ENCODE results near the gene PARM1. TPM values are rescaled to one million over a fixed set of nuclear protein-coding genes. Genes with fewer than 3 reads are reported as not detected.

The PARM1 gene
- total RNA-seq, 2 donors from 2014 or later, result 88.9 to 231 TPM

DNA sequence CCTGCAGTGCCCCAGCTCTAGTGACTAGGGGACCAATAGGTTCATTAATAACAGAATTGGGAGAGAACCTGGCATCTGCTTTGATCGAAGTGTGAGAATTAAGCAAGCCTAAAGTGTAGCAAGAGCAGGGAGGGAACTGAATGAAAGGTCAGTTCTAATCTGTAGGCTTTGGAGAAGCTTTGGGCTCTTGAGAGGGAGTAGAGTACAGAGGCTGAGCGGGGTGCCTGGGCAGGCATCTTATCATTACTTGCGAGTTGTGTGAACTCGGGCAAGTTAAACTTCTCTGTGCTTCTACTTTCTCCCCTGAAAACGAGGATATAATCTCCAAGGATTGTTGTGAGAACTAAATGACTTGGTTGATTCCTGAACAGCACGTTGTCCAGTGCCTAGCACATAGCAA, 906 bp upstream of the PARM1 start:
- no peaks in the 10 kb centered on the region for H3K27me3 ChIP-seq
- no peaks in the 10 kb centered on the region for H3K9me3 ChIP-seq
- no peak overlapping the region for H3K4me3 ChIP-seq
- no peak for DNase-seq (ENCODE audit: low spot score)
- H3K27ac ChIP-seq, result peak overlapping the region in 1 of 2 donors; percentile 53
- peaks cover 0 to 8% of the 10 kb centered on the region in 2 donors for H3K4me1 ChIP-seq
- H3K36me3 ChIP-seq, result no peaks in the 10 kb centered on the region
- TF ChIP-seq, protein P1, sequence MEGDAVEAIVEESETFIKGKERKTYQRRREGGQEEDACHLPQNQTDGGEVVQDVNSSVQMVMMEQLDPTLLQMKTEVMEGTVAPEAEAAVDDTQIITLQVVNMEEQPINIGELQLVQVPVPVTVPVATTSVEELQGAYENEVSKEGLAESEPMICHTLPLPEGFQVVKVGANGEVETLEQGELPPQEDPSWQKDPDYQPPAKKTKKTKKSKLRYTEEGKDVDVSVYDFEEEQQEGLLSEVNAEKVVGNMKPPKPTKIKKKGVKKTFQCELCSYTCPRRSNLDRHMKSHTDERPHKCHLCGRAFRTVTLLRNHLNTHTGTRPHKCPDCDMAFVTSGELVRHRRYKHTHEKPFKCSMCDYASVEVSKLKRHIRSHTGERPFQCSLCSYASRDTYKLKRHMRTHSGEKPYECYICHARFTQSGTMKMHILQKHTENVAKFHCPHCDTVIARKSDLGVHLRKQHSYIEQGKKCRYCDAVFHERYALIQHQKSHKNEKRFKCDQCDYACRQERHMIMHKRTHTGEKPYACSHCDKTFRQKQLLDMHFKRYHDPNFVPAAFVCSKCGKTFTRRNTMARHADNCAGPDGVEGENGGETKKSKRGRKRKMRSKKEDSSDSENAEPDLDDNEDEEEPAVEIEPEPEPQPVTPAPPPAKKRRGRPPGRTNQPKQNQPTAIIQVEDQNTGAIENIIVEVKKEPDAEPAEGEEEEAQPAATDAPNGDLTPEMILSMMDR (IDR thresholded peaks at IDR 0.05), result no peak

DNA sequence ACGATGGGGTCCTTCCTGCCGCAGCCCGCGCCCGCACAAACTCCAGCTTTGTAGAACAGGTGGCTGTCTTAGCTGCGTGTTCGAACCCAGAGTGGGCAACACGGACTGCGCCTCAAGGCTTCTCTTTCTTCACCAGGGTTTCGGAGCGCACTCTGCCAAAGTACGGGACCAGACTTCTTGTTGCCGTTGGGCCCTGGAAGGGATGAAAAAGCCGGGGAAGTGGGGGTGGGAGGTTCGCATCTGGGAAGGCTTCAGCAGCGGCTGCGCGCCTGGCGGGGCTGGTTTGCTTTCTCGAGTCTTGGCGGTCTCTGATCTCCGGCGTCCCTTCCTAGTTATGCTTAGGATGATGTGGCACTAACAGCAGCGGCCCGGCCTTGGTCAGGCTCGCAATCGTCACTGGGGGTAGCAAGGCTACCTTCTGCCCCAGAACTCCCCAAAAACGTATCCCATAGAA, 673 bp downstream of the PARM1 start:
- Histone ChIP-seq H3K27me3 (no peaks in the 10 kb centered on the region), H3K9me3 (no peaks in the 10 kb centered on the region), H3K4me3 (peak overlapping the region; percentile 58 to 72), H3K27ac (peak overlapping the region; percentile 88 to 92), H3K36me3 (no peaks in the 10 kb centered on the region), H3K4me1 (peaks cover 0 to 8% of the 10 kb centered on the region in 2 donors)
- no peak for DNase-seq (ENCODE audit: low spot score)
- TF ChIP-seq, protein P1 (IDR thresholded peaks at IDR 0.05), result no peak

- Histone ChIP-seq H3K4me1 (peaks cover 0 to 12% of the 10 kb centered on the region in 2 donors), H3K36me3 (no peaks in the 10 kb centered on the region), H3K4me3 (peak overlapping the region; percentile 58 to 72), H3K27me3 (no peaks in the 10 kb centered on the region), H3K27ac (peak overlapping the region; percentile 88 to 92), H3K9me3 (no peaks in the 10 kb centered on the region)
- no peak for DNase-seq (ENCODE audit: low spot score)
- TF ChIP-seq, protein P1 (IDR thresholded peaks at IDR 0.05), result no peak
Measured at GRCh38 chr4:74934016-74934831, 1.3 kb downstream of the PARM1 start.

DNA sequence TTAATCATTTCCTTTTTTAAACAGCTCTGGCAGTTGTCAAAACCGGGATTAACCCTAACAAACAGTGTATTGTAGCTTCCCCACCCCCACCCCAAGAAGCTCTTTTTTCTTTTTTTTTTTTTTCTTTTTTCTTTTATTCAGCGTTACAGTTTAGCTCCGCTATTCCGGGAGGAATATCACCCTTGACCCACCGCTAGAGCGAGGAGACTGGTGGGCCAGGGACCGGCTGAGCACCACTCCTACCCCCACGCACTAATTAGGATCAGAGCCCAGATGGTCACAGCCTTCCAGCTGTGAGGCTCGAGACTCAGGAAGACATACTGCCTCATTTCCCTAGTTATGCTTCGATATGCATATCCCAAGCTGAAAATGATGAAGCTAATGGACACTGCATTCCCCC, 2.0 kb downstream of the PARM1 start:
- TF ChIP-seq, protein P1 (IDR thresholded peaks at IDR 0.05), result no peak
- Histone ChIP-seq H3K27me3 (no peaks in the 10 kb centered on the region), H3K9me3 (no peaks in the 10 kb centered on the region), H3K27ac (peak overlapping the region; percentile 88 to 92), H3K36me3 (no peaks in the 10 kb centered on the region), H3K4me3 (peak overlapping the region; percentile 58 to 72), H3K4me1 (peaks cover 0 to 14% of the 10 kb centered on the region in 2 donors)
- DNase-seq (ENCODE audit: low spot score), result no peak

- no peaks in the 10 kb centered on the region for H3K36me3 ChIP-seq
- DNase-seq (ENCODE audit: low spot score), result no peak
- H3K27me3 ChIP-seq, result no peaks in the 10 kb centered on the region
- no peak overlapping the region for H3K27ac ChIP-seq
- H3K9me3 ChIP-seq, result no peaks in the 10 kb centered on the region
- TF ChIP-seq, protein P1 (IDR thresholded peaks at IDR 0.05), result no peak
- peaks cover 0 to 19% of the 10 kb centered on the region in 2 donors for H3K4me1 ChIP-seq
- H3K4me3 ChIP-seq, result no peak overlapping the region
Measured at GRCh38 chr4:74941123-74941522, 8.2 kb downstream of the PARM1 start.

Measured in right atrium auricular region (tissue), 2 donors.